Measurements from ENCODE around the gene SLC25A26.

Gene SLC25A26

DNA sequence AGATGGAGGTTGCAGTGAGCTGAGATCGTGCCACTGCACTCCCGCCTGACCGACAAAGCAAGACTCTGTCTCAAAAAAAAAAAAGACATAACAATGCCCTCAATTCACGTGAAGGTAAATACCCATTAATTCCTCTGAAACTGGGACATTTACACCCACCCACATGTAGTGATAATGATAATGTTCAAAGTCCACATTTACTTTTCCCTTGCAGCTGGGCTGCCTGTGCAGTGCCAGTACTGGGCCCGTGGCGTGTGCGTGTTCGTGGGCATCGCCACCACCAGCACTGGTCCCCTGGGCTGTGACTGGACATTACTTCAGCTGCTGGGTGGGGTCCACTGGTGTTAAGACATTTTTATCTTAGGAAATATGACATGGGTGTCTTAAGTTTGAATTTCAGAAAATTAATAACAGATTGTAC is 123.6 kb downstream of the SLC25A26 start:
- DNase-seq (ENCODE audit: insufficient read length, low spot score) (no peak), FAIRE-seq (no peak)
- no peak for TF ChIP-seq POLR2A (IDR thresholded peaks at IDR 0.05; ENCODE audit: low read depth, low read length)

- DNase-seq (ENCODE audit: insufficient read length, low spot score) (no peak), FAIRE-seq (no peak)
These were observed 124.2 kb downstream of the SLC25A26 start for GRCh38 chr3:66344848-66345578.

DNA sequence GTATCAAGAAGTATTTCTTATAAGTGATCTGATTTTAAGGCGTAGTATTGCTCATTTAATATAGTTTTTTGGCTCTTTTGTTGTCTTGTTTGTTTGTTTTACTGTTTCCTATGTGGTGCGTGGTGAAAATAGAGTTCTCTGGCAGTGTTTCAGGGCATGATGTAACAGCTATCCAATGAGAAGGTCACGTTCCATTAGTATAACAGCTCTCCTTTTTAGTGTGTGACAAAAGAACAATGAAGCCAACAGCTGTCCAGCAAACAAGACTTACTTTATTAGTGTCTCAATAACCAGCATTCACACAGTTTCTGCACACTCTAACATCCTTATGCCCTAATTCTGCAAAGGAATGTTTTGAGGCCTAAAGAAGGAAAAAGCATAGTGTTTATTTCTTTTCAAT is 127.9 kb downstream of the SLC25A26 start:
- TF ChIP-seq POLR2A (IDR thresholded peaks at IDR 0.05; ENCODE audit: low read depth, low read length) = no peak
- no peak for DNase-seq (ENCODE audit: insufficient read length, low spot score)
- FAIRE-seq = no peak

More at GRCh38 chr3:66344848-66345578, 124.2 kb downstream of the SLC25A26 start:
- no peak for TF ChIP-seq POLR2A (IDR thresholded peaks at IDR 0.05; ENCODE audit: low read depth, low read length)

DNA sequence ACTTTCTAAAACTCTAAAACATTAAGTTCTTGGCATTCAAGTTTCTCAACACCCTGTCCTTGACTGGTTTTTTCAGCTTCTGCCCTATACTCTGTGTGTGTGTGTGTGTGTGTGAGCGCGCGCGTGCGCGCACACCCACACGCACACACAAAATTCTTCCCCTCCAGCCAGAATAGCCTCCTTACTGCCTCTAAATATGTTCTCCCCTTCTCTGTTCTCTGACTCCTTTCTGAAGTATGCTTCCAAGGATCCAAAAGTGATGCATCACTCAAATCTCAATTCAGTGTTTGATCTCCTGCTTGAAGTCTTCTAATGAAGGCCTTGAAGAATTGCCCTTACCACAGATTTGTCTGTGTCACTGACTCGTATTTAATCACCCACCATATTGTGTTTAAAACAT is 129.8 kb downstream of the SLC25A26 start:
- no peak for DNase-seq (ENCODE audit: insufficient read length, low spot score)
- TF ChIP-seq POLR2A (IDR thresholded peaks at IDR 0.05; ENCODE audit: low read depth, low read length) = no peak
- no peak for FAIRE-seq

GRCh38 chr3:66353039-66353438 is 132.2 kb downstream of the SLC25A26 start:
- TF ChIP-seq POLR2A (IDR thresholded peaks at IDR 0.05; ENCODE audit: low read depth, low read length) = no peak
- no peak for DNase-seq (ENCODE audit: insufficient read length, low spot score)
- no peak for FAIRE-seq

DNA sequence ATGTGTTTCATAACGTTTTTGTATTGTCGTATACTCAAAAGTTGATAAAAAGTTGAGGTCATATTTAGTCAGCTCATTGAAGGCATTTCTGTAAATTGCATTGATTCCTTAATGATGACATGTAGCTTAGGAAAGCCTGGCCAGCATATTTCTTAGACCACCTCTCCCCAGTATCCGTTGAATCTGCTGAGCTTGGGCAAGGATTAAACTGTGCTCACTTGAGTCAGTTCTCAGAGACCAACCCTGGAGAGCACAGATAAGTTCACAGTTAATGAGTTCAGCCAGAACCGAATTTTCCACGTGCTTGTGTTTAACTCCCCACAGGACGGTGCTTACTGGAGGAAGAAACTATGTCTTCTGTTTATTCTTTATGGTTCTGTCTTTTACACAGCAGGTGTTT is 132.7 kb downstream of the SLC25A26 start:
- DNase-seq (ENCODE audit: insufficient read length, low spot score) (no peak), FAIRE-seq (no peak)
- no peak for TF ChIP-seq POLR2A (IDR thresholded peaks at IDR 0.05; ENCODE audit: low read depth, low read length)

GRCh38 chr3:66354001-66354400 is 133.2 kb downstream of the SLC25A26 start:
- TF ChIP-seq POLR2A (IDR thresholded peaks at IDR 0.05; ENCODE audit: low read depth, low read length) = no peak
- no peak for DNase-seq (ENCODE audit: insufficient read length, low spot score)
- no peak for FAIRE-seq

DNA sequence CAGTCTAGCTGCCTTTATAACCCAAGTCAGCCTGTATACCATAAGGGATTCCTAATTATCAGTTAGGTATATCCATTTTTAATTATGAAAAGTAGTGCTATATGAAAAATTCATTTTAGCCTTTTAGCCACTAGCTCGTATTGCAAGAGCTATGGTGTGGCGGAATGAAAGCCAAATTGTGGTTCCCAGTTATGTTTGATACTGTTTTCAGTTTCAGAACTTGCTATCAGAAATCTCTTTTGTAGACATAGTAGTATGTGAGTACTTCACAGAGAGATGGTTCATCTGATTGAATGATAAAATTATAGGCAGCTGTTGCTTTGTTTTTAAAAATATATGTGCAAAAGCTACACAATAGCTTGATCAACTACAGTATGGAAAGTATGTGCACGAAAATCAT is 134.6 kb downstream of the SLC25A26 start:
- TF ChIP-seq POLR2A (IDR thresholded peaks at IDR 0.05; ENCODE audit: low read depth, low read length) = no peak
- FAIRE-seq = no peak

GRCh38 chr3:66355997-66356396 is 135.2 kb downstream of the SLC25A26 start:
- DNase-seq (ENCODE audit: insufficient read length, low spot score) (no peak), FAIRE-seq (no peak)
- no peak for TF ChIP-seq POLR2A (IDR thresholded peaks at IDR 0.05; ENCODE audit: low read depth, low read length)

More for the DNA sequence above, 134.6 kb downstream of the SLC25A26 start:
- no peak for DNase-seq (ENCODE audit: insufficient read length, low spot score)

- peak; percentile 11 for FAIRE-seq
- TF ChIP-seq POLR2A (IDR thresholded peaks at IDR 0.05; ENCODE audit: low read depth, low read length) = no peak
- no peak for DNase-seq (ENCODE audit: insufficient read length, low spot score)
These were observed 140.6 kb downstream of the SLC25A26 start for GRCh38 chr3:66361356-66361755.

DNA sequence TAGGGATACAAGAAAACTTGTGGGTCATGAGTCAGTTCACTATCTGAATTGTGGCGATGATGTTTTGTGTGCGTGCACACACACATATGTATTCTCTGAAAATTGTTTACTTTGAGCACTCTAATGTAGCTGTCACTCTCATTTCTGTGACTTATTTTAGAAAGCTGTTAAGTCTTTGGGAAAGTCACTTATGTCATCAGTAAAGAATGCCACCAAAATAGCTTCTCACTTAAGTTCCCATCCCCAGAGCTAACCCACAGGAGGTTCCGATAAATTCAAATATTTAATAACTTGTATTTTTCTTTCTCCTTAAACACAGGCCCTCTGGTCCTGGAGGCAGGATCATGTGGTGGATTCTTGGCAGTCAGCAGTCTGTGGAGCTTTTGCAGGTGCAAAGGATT is 141.7 kb downstream of the SLC25A26 start:
- DNase-seq (ENCODE audit: insufficient read length, low spot score) (no peak), FAIRE-seq (no peak)
- TF ChIP-seq POLR2A (IDR thresholded peaks at IDR 0.05; ENCODE audit: low read depth, low read length) = no peak

- TF ChIP-seq POLR2A (IDR thresholded peaks at IDR 0.05; ENCODE audit: low read depth, low read length) = no peak
- no peak for FAIRE-seq
- no peak for DNase-seq (ENCODE audit: insufficient read length, low spot score)
These were observed 142.3 kb downstream of the SLC25A26 start for GRCh38 chr3:66363148-66363547.

DNA sequence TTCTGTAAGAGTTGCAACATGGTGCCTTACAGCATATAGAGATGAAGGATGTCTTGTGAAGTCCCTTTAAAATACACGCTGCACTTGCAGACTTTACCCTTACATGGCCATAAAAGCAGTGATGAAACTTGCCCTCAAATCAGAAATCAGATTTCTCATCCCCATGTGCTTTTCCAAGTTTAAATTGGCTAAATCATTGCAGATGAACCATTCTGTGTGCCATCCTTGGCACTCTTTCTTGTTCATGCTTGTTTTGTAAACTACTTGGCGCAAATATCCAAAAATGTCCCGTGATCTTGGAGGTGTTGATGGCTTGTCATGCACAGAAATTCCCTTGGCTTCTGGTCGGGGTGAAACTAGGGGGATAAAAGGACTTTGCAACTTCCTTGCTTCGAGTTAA is 144.3 kb downstream of the SLC25A26 start:
- no peak for FAIRE-seq
- no peak for DNase-seq (ENCODE audit: insufficient read length, low spot score)
- TF ChIP-seq POLR2A (IDR thresholded peaks at IDR 0.05; ENCODE audit: low read depth, low read length) = no peak

GRCh38 chr3:66366747-66367146 is 145.9 kb downstream of the SLC25A26 start:
- FAIRE-seq = no peak
- no peak for DNase-seq (ENCODE audit: insufficient read length, low spot score)
- TF ChIP-seq POLR2A (IDR thresholded peaks at IDR 0.05; ENCODE audit: low read depth, low read length) = no peak

DNA sequence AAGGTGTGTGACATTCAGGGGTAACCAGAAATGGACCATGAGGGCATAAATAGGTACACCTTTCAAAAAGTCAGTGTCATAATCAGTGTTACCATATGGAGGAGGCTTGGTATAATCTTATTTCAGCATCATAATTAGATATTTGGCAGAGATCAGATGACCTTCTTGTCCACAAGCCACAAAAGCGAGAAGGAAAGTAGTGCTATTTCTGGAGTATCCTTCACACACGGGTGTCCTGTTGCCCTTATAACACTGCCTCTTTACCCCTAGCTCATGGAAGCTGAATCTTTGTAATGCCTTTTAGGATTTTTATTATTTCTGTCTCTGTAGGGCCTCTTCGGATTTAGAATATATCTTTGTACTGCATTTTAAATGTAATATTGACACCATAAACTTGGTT is 147.2 kb downstream of the SLC25A26 start:
- no peak for DNase-seq (ENCODE audit: insufficient read length, low spot score)
- FAIRE-seq = no peak
- TF ChIP-seq POLR2A (IDR thresholded peaks at IDR 0.05; ENCODE audit: low read depth, low read length) = no peak

Data from H54 (cell line).